ENCODE results near the gene MAMDC4. TPM values are rescaled to one million over a fixed set of nuclear protein-coding genes. Genes with fewer than 3 reads are reported as not detected.

MAMDC4 gene
- total and polyA plus RNA-seq, 2 of the 13 experiments (the other 11 are each of a cell fraction or from before 2014, with no cell fraction given) = 6.0 to 6.8 TPM

DNA sequence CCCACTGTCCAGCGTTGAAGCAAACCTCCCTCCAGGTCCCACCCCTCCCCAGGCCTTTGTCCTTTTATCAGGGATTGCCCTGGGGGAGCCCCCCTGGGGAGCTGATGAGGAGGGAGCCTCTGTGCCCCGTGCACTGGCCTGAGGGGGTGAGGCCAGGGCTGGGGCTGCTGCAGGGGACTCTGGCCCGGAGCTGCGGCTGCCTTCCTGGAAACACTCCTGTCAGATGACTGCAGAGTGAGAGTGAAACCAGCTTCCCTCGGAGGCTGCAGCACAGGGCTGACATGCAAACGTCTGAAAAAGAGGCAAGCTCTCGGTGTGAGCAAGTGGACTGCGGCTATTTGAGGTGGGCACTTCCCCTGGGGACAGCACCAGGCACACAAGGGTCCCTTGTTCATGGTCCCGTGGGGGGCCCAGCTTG is 29.6 kb downstream of the MAMDC4 start (continued):
- TF ChIP-seq TIGD3 (CRISPR knock-in tag; IDR thresholded peaks at IDR 0.05; ENCODE audit: borderline replicate concordance) = no peak
- TF ChIP-seq ELF4 (CRISPR knock-in tag; IDR thresholded peaks at IDR 0.05; ENCODE audit: borderline replicate concordance) = no peak
- no peak for TF ChIP-seq NFE2L2 (IDR thresholded peaks at IDR 0.05; ENCODE audit: low read length)
- TF ChIP-seq ARID2 (CRISPR knock-in tag; IDR thresholded peaks at IDR 0.05; ENCODE audit: borderline replicate concordance) = no peak
- 0 out of 2 replicates have a peak, but pooled peaks have one; percentile 19 for TF ChIP-seq RFXAP (CRISPR knock-in tag; IDR thresholded peaks at IDR 0.05; ENCODE audit: borderline replicate concordance)
- no peak for TF ChIP-seq ZNF720 (CRISPR knock-in tag; IDR thresholded peaks at IDR 0.05)
- no peak for TF ChIP-seq ZNF230 (CRISPR knock-in tag; IDR thresholded peaks at IDR 0.05)
- no peak for TF ChIP-seq PHB2 (IDR thresholded peaks at IDR 0.05; ENCODE audit: partially characterized antibody)
- no peak for TF ChIP-seq SMARCC2 (IDR thresholded peaks at IDR 0.05)
- no peak for TF ChIP-seq ETV6 (CRISPR knock-in tag; conservative IDR thresholded peaks at IDR 0.05)
- TF ChIP-seq FOXM1 (CRISPR knock-in tag; IDR thresholded peaks at IDR 0.05) = no peak
- TF ChIP-seq NBN (conservative IDR thresholded peaks at IDR 0.05) = no peak
- no peak for TF ChIP-seq ZNF496 (CRISPR knock-in tag; IDR thresholded peaks at IDR 0.05; ENCODE audit: insufficient replicate concordance)
- no peak for TF ChIP-seq NR1H2 (CRISPR knock-in tag; IDR thresholded peaks at IDR 0.05; ENCODE audit: borderline replicate concordance, low read depth)
- no peak for TF ChIP-seq ZNF564 (CRISPR knock-in tag; IDR thresholded peaks at IDR 0.05)
- no peak for TF ChIP-seq YEATS2 (CRISPR knock-in tag; IDR thresholded peaks at IDR 0.05; ENCODE audit: borderline replicate concordance)
- peak; percentile 56; the same call in 1 of the 2 replicates for TF ChIP-seq MYPOP (CRISPR knock-in tag; IDR thresholded peaks at IDR 0.05)
- peak; percentile 20; the same call in 1 of the 2 replicates for TF ChIP-seq SOX5 (CRISPR knock-in tag; IDR thresholded peaks at IDR 0.05; ENCODE audit: borderline replicate concordance)
- no peak for TF ChIP-seq STAG1 (CRISPR knock-in tag; IDR thresholded peaks at IDR 0.05)
- no peak for TF ChIP-seq PBX3 (CRISPR knock-in tag; IDR thresholded peaks at IDR 0.05; ENCODE audit: borderline replicate concordance)
- TF ChIP-seq NFIB (CRISPR knock-in tag; IDR thresholded peaks at IDR 0.05; ENCODE audit: borderline replicate concordance) = no peak
- TF ChIP-seq ZNF614 (CRISPR knock-in tag; IDR thresholded peaks at IDR 0.05; ENCODE audit: borderline replicate concordance) = no peak
- no peak for TF ChIP-seq ETS1 (CRISPR knock-in tag; IDR thresholded peaks at IDR 0.05)
- no peak; the same call in 1 of the 2 replicates for TF ChIP-seq ZNF709 (CRISPR knock-in tag; IDR thresholded peaks at IDR 0.05)
- no peak for TF ChIP-seq ZNF17 (CRISPR knock-in tag; IDR thresholded peaks at IDR 0.05)
- TF ChIP-seq SETDB1 (CRISPR knock-in tag; IDR thresholded peaks at IDR 0.05; ENCODE audit: borderline replicate concordance) = no peak
- TF ChIP-seq MBNL3 (CRISPR knock-in tag; conservative IDR thresholded peaks at IDR 0.05) = no peak
